ENCODE data around the gene RERE. TPM values are rescaled to one million over a fixed set of nuclear protein-coding genes. Genes with fewer than 3 reads are reported as not detected.
A peak's percentile ranks its signal among the peaks of the same experiment; 100 is the strongest.

RERE gene
- total and polyA plus RNA-seq, 2 experiments from 2014 or later: 148 to 170 TPM

DNA sequence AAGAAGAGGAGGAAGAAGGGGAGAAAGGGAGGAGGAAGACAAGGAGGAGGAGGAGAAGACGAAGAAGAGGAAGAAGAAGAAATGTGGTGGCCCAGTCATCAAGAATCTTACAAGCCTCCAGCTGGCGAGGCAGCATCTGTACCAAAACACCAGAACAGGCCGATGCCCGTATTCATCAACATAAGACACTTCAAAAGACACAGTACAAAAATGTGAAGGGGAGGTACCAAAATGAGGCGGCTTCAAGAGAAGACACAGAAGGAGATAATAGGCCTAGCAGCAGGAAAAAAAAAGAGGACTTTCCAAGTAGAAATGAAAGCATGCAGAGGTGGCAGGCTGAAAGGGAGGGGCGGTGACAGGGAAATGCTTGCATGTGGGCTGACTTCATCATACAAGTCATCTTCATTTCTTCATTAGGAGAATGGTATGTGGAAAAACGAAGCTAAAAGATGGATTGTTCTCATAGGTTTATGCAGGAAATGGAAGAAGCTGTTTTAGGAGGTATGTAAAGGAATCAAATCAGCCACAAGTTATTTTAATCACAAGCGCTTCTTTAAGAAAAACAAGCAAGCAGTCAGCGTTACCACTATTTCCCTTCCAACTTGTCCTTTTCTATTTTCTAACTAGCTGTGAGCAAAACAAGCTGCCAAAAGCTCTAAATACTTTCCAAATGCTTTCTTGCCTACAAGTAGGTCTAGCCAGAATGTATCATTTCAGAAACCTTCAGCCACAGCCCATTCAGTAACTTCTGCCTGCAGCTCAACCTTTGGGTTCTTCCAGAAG is 307.2 kb downstream of the RERE start:
- peaks cover 4% of the 10 kb centered on the region; the same call in 1 of the 2 replicates for H3F3A ChIP-seq (replicated peaks; ENCODE audit: low read depth)
- Mint-ChIP-seq H3K27ac (no peak overlapping the region), H3K9me3 (no peaks in the 10 kb centered on the region; the same call in 2 of the 3 replicates), H3K4me3 (no peak overlapping the region), H3K4me1 (peaks cover 15% of the 10 kb centered on the region), H3K27me3 (ENCODE audit: insufficient read depth, low read depth, poor library complexity) (peaks cover 17% of the 10 kb centered on the region), H3K36me3 (ENCODE audit: low read depth) (peaks cover 19% of the 10 kb centered on the region; the same call in 2 of the 3 replicates)
- DNase-seq (ENCODE audit: low spot score) (no peak), ATAC-seq (no peak)
- H3K79me2 ChIP-seq (replicated peaks; ENCODE audit: insufficient read depth): peaks cover 64% of the 10 kb centered on the region
- 0 out of 2 replicates have a peak, but pooled peaks cover 5% of the 10 kb centered on the region for H4K20me1 ChIP-seq (replicated peaks; ENCODE audit: insufficient read depth)
- H3K27ac ChIP-seq (ENCODE audit: low read depth): peak overlapping the region; percentile 70; the same call in 1 of the 2 replicates
- H3K27me3 ChIP-seq (ENCODE audit: insufficient read depth): no peaks in the 10 kb centered on the region
- H3K4me2 ChIP-seq: no peak overlapping the region
- no peaks in the 10 kb centered on the region for H3K9me2 ChIP-seq (ENCODE audit: insufficient read depth)
- no peak overlapping the region for H3K4me3 ChIP-seq
- H2AFZ ChIP-seq: no peak overlapping the region
- H3K36me3 ChIP-seq (ENCODE audit: insufficient read depth): peaks cover 4% of the 10 kb centered on the region; the same call in 1 of the 2 replicates
- TF ChIP-seq, protein P1, sequence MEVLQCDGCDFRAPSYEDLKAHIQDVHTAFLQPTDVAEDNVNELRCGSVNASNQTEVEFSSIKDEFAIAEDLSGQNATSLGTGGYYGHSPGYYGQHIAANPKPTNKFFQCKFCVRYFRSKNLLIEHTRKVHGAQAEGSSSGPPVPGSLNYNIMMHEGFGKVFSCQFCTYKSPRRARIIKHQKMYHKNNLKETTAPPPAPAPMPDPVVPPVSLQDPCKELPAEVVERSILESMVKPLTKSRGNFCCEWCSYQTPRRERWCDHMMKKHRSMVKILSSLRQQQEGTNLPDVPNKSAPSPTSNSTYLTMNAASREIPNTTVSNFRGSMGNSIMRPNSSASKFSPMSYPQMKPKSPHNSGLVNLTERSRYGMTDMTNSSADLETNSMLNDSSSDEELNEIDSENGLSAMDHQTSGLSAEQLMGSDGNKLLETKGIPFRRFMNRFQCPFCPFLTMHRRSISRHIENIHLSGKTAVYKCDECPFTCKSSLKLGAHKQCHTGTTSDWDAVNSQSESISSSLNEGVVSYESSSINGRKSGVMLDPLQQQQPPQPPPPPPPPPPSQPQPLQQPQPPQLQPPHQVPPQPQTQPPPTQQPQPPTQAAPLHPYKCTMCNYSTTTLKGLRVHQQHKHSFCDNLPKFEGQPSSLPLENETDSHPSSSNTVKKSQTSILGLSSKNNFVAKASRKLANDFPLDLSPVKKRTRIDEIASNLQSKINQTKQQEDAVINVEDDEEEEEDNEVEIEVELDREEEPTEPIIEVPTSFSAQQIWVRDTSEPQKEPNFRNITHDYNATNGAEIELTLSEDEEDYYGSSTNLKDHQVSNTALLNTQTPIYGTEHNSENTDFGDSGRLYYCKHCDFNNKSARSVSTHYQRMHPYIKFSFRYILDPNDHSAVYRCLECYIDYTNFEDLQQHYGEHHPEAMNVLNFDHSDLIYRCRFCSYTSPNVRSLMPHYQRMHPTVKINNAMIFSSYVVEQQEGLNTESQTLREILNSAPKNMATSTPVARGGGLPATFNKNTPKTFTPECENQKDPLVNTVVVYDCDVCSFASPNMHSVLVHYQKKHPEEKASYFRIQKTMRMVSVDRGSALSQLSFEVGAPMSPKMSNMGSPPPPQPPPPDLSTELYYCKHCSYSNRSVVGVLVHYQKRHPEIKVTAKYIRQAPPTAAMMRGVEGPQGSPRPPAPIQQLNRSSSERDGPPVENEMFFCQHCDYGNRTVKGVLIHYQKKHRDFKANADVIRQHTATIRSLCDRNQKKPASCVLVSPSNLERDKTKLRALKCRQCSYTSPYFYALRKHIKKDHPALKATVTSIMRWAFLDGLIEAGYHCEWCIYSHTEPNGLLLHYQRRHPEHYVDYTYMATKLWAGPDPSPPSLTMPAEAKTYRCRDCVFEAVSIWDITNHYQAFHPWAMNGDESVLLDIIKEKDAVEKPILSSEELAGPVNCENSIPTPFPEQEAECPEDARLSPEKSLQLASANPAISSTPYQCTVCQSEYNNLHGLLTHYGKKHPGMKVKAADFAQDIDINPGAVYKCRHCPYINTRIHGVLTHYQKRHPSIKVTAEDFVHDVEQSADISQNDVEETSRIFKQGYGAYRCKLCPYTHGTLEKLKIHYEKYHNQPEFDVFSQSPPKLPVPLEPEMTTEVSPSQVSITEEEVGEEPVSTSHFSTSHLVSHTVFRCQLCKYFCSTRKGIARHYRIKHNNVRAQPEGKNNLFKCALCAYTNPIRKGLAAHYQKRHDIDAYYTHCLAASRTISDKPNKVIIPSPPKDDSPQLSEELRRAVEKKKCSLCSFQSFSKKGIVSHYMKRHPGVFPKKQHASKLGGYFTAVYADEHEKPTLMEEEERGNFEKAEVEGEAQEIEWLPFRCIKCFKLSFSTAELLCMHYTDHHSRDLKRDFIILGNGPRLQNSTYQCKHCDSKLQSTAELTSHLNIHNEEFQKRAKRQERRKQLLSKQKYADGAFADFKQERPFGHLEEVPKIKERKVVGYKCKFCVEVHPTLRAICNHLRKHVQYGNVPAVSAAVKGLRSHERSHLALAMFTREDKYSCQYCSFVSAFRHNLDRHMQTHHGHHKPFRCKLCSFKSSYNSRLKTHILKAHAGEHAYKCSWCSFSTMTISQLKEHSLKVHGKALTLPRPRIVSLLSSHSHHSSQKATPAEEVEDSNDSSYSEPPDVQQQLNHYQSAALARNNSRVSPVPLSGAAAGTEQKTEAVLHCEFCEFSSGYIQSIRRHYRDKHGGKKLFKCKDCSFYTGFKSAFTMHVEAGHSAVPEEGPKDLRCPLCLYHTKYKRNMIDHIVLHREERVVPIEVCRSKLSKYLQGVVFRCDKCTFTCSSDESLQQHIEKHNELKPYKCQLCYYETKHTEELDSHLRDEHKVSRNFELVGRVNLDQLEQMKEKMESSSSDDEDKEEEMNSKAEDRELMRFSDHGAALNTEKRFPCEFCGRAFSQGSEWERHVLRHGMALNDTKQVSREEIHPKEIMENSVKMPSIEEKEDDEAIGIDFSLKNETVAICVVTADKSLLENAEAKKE (CRISPR knock-in tag; IDR thresholded peaks at IDR 0.05): no peak
- TF ChIP-seq CREB1 (CRISPR knock-in tag; IDR thresholded peaks at IDR 0.05; ENCODE audit: low read depth) (no peak), STAT1 (IDR thresholded peaks at IDR 0.05; ENCODE audit: unreplicated experiment) (no peak), POLR2AphosphoS5 (IDR thresholded peaks at IDR 0.05; ENCODE audit: low read depth) (no peak), NANOG (IDR thresholded peaks at IDR 0.05; ENCODE audit: borderline replicate concordance) (no peak), EZH2 (IDR thresholded peaks at IDR 0.05; ENCODE audit: low read depth, unreplicated experiment) (no peak), JUNB (IDR thresholded peaks at IDR 0.05; ENCODE audit: unreplicated experiment) (no peak), EZH2phosphoT487 (IDR thresholded peaks at IDR 0.05; ENCODE audit: unreplicated experiment) (no peak), ZNF114 (CRISPR knock-in tag; IDR thresholded peaks at IDR 0.05) (no peak), ZNF331 (CRISPR knock-in tag; IDR thresholded peaks at IDR 0.05; ENCODE audit: low read depth) (no peak)
- TF ChIP-seq, protein P2, sequence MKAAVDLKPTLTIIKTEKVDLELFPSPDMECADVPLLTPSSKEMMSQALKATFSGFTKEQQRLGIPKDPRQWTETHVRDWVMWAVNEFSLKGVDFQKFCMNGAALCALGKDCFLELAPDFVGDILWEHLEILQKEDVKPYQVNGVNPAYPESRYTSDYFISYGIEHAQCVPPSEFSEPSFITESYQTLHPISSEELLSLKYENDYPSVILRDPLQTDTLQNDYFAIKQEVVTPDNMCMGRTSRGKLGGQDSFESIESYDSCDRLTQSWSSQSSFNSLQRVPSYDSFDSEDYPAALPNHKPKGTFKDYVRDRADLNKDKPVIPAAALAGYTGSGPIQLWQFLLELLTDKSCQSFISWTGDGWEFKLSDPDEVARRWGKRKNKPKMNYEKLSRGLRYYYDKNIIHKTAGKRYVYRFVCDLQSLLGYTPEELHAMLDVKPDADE (IDR thresholded peaks at IDR 0.05): no peak
- TF ChIP-seq, protein P3, sequence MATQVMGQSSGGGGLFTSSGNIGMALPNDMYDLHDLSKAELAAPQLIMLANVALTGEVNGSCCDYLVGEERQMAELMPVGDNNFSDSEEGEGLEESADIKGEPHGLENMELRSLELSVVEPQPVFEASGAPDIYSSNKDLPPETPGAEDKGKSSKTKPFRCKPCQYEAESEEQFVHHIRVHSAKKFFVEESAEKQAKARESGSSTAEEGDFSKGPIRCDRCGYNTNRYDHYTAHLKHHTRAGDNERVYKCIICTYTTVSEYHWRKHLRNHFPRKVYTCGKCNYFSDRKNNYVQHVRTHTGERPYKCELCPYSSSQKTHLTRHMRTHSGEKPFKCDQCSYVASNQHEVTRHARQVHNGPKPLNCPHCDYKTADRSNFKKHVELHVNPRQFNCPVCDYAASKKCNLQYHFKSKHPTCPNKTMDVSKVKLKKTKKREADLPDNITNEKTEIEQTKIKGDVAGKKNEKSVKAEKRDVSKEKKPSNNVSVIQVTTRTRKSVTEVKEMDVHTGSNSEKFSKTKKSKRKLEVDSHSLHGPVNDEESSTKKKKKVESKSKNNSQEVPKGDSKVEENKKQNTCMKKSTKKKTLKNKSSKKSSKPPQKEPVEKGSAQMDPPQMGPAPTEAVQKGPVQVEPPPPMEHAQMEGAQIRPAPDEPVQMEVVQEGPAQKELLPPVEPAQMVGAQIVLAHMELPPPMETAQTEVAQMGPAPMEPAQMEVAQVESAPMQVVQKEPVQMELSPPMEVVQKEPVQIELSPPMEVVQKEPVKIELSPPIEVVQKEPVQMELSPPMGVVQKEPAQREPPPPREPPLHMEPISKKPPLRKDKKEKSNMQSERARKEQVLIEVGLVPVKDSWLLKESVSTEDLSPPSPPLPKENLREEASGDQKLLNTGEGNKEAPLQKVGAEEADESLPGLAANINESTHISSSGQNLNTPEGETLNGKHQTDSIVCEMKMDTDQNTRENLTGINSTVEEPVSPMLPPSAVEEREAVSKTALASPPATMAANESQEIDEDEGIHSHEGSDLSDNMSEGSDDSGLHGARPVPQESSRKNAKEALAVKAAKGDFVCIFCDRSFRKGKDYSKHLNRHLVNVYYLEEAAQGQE (IDR thresholded peaks at IDR 0.05; ENCODE audit: unreplicated experiment): no peak
- TF ChIP-seq, protein P4, sequence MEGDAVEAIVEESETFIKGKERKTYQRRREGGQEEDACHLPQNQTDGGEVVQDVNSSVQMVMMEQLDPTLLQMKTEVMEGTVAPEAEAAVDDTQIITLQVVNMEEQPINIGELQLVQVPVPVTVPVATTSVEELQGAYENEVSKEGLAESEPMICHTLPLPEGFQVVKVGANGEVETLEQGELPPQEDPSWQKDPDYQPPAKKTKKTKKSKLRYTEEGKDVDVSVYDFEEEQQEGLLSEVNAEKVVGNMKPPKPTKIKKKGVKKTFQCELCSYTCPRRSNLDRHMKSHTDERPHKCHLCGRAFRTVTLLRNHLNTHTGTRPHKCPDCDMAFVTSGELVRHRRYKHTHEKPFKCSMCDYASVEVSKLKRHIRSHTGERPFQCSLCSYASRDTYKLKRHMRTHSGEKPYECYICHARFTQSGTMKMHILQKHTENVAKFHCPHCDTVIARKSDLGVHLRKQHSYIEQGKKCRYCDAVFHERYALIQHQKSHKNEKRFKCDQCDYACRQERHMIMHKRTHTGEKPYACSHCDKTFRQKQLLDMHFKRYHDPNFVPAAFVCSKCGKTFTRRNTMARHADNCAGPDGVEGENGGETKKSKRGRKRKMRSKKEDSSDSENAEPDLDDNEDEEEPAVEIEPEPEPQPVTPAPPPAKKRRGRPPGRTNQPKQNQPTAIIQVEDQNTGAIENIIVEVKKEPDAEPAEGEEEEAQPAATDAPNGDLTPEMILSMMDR (conservative IDR thresholded peaks at IDR 0.05; ENCODE audit: low read depth in 2 of 2): no peak
- H3K4me1 ChIP-seq (ENCODE audit: insufficient read depth): peaks cover 3% of the 10 kb centered on the region; the same call in 1 of the 2 replicates
